Measurements from ENCODE around the gene SFXN4. TPM values are rescaled to one million over a fixed set of nuclear protein-coding genes. Genes with fewer than 3 reads are reported as not detected.

The SFXN4 gene
- polyA plus RNA-seq, 2 of the 4 experiments (the other 2 are of a cell fraction): 39.3 to 66.0 TPM

DNA sequence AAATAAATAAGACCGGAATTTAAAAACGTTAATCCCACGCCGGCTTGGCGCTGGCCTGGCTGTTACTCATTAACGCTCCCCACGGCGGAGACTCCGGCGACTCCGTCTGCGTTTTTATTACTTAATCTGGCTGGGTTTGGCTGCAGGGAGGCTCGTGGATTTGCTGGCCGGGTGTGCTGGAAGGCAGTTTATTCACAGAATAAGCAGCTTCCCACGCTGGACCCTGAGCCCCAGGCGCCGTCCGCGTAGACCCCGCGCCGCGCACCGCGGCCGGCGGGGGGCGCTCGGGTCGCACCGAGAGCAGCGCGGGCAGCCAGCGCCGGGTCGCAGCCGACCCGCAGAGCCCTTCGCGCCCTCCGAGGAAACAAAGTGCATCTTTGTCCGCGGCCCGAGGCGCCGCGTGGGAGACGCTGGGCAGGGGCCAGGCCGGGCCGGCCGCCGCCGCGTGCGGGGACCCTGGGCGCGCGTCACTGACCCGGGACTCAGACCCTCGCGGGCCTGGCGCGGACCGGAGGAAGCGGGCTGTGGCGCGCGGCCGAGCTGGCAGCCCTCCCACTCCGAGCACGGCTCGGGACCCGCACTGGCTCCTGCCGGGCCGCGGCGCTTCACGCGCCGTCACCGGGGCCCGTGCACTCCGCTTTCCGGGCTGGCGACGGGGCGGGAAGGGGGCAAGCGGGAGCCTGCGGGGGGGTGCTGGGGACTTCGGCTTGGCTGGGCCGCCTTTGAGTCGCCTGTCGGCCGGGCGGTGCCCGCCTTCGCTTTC is 41.3 kb upstream of the SFXN4 start:
- POLR2A ChIA-PET: interaction anchor here (0.5 to 2.1 kb wide), 16 partner anchors 28 to 390 kb away, joined by 3 to 12 read pairs (median 5); partner anchors contain the start of genes RGS10 and TIAL1
- TF ChIP-seq, protein P1, sequence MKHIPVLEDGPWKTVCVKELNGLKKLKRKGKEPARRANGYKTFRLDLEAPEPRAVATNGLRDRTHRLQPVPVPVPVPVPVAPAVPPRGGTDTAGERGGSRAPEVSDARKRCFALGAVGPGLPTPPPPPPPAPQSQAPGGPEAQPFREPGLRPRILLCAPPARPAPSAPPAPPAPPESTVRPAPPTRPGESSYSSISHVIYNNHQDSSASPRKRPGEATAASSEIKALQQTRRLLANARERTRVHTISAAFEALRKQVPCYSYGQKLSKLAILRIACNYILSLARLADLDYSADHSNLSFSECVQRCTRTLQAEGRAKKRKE (CRISPR knock-in tag; IDR thresholded peaks at IDR 0.05; ENCODE audit: low read depth): no peak
- TF ChIP-seq PBX3 (IDR thresholded peaks at IDR 0.05): no peak
- peak; percentile 96 for TF ChIP-seq CTCF (IDR thresholded peaks at IDR 0.05)
- TF ChIP-seq CBX8 (IDR thresholded peaks at IDR 0.05): no peak
- TF ChIP-seq POLR2AphosphoS2 (conservative IDR thresholded peaks at IDR 0.05; ENCODE audit: low read length): no peak
- TF ChIP-seq TP53 (CRISPR knock-in tag; IDR thresholded peaks at IDR 0.05): 0 out of 2 replicates have a peak, but pooled peaks have one; percentile 61
- no peak for TF ChIP-seq NFE2L2 (conservative IDR thresholded peaks at IDR 0.05; ENCODE audit: low read length)
- peak in 1 of 2 experiments; percentile 15; a peak in 1 of 5 replicates for TF ChIP-seq JUN (IDR thresholded peaks at IDR 0.05)
- no peak for TF ChIP-seq HMGXB4 (CRISPR knock-in tag; IDR thresholded peaks at IDR 0.05; ENCODE audit: borderline replicate concordance)
- no peak for TF ChIP-seq JUNB (IDR thresholded peaks at IDR 0.05)
- TF ChIP-seq SMC3 (IDR thresholded peaks at IDR 0.05): peak; percentile 97
- no peak for TF ChIP-seq MYC (IDR thresholded peaks at IDR 0.05; ENCODE audit: borderline replicate concordance, low read length)
- TF ChIP-seq NPAS2 (CRISPR knock-in tag; IDR thresholded peaks at IDR 0.05; ENCODE audit: borderline replicate concordance): no peak
- TF ChIP-seq RNF2 (IDR thresholded peaks at IDR 0.05; ENCODE audit: borderline replicate concordance, low read depth): no peak
- TF ChIP-seq FOSB (CRISPR knock-in tag; IDR thresholded peaks at IDR 0.05): no peak
- 0 out of 2 replicates have a peak, but pooled peaks have one; percentile 22 for TF ChIP-seq MAZ (IDR thresholded peaks at IDR 0.05; ENCODE audit: borderline replicate concordance, low read depth, low read length)
- TF ChIP-seq CHD4 (IDR thresholded peaks at IDR 0.05; ENCODE audit: borderline replicate concordance): no peak
- no peak for TF ChIP-seq HDAC2 (IDR thresholded peaks at IDR 0.05)
- TF ChIP-seq, protein P2, sequence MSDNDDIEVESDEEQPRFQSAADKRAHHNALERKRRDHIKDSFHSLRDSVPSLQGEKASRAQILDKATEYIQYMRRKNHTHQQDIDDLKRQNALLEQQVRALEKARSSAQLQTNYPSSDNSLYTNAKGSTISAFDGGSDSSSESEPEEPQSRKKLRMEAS (IDR thresholded peaks at IDR 0.05): peak; percentile 29; the same call in 1 of the 2 replicates
- TF ChIP-seq HOXB5 (CRISPR knock-in tag; IDR thresholded peaks at IDR 0.05): no peak
- TF ChIP-seq, protein P3, sequence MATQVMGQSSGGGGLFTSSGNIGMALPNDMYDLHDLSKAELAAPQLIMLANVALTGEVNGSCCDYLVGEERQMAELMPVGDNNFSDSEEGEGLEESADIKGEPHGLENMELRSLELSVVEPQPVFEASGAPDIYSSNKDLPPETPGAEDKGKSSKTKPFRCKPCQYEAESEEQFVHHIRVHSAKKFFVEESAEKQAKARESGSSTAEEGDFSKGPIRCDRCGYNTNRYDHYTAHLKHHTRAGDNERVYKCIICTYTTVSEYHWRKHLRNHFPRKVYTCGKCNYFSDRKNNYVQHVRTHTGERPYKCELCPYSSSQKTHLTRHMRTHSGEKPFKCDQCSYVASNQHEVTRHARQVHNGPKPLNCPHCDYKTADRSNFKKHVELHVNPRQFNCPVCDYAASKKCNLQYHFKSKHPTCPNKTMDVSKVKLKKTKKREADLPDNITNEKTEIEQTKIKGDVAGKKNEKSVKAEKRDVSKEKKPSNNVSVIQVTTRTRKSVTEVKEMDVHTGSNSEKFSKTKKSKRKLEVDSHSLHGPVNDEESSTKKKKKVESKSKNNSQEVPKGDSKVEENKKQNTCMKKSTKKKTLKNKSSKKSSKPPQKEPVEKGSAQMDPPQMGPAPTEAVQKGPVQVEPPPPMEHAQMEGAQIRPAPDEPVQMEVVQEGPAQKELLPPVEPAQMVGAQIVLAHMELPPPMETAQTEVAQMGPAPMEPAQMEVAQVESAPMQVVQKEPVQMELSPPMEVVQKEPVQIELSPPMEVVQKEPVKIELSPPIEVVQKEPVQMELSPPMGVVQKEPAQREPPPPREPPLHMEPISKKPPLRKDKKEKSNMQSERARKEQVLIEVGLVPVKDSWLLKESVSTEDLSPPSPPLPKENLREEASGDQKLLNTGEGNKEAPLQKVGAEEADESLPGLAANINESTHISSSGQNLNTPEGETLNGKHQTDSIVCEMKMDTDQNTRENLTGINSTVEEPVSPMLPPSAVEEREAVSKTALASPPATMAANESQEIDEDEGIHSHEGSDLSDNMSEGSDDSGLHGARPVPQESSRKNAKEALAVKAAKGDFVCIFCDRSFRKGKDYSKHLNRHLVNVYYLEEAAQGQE (IDR thresholded peaks at IDR 0.05): no peak
- TF ChIP-seq KDM5A (IDR thresholded peaks at IDR 0.05): 0 out of 2 replicates have a peak, but pooled peaks have one; percentile 30
- TF ChIP-seq GATA3 (IDR thresholded peaks at IDR 0.05; ENCODE audit: borderline replicate concordance): no peak
- TF ChIP-seq USF2 (IDR thresholded peaks at IDR 0.05): no peak
- TF ChIP-seq, protein P4, sequence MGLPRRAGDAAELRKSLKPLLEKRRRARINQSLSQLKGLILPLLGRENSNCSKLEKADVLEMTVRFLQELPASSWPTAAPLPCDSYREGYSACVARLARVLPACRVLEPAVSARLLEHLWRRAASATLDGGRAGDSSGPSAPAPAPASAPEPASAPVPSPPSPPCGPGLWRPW (IDR thresholded peaks at IDR 0.05): no peak
- TF ChIP-seq, protein P5, sequence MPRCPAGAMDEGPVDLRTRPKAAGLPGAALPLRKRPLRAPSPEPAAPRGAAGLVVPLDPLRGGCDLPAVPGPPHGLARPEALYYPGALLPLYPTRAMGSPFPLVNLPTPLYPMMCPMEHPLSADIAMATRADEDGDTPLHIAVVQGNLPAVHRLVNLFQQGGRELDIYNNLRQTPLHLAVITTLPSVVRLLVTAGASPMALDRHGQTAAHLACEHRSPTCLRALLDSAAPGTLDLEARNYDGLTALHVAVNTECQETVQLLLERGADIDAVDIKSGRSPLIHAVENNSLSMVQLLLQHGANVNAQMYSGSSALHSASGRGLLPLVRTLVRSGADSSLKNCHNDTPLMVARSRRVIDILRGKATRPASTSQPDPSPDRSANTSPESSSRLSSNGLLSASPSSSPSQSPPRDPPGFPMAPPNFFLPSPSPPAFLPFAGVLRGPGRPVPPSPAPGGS (IDR thresholded peaks at IDR 0.05): no peak; the same call in 2 of the 3 replicates

More for the DNA sequence above, 41.3 kb upstream of the SFXN4 start:
- CTCF ChIA-PET: interaction anchor here (0.5 to 16.9 kb wide), 91 partner anchors 7 to 470 kb away, joined by 3 to 283 read pairs (median 6); partner anchors contain the start of gene RGS10
- Histone ChIP-seq H3K4me1 (peaks cover 33% of the 10 kb centered on the region), H3K9me3 (no peaks in the 10 kb centered on the region), H3K4me2 (peak overlapping the region; percentile 95), H3K4me3 (peak overlapping the region; percentile 66), H3K27ac (peak overlapping the region; percentile 98 to 99)
- no peak for FAIRE-seq
- 2% methylated on average over 26 of the region's 97 CpGs for WGBS (ENCODE audit: missing lambda C conversion rate)
- peak; percentile 69 to 75 for ATAC-seq
- DNase-seq (ENCODE audit: low read depth in 1 of 2, low spot score in 1 of 2): peak; percentile 59 to 81
